B cell (primary cell): ENCODE data around the gene MRPL24.

Source experiments
- CTCF ChIP-seq: fragments of 200-600 bp; IDR thresholded peaks from one replicate; pipeline ENCODE4 v1.8.0; 2022; ENCODE audit warnings: antibody characterized with exemption, mild to moderate bottlenecking
- EZH2 ChIP-seq: IDR thresholded peaks from 2 replicates; pipeline ENCODE4 v1.6.1; 2012; ENCODE audit warnings: borderline replicate concordance, low read depth, mild to moderate bottlenecking, moderate library complexity, low read length; ENCODE audit not compliant: insufficient read depth, poor library complexity, severe bottlenecking

DNA sequence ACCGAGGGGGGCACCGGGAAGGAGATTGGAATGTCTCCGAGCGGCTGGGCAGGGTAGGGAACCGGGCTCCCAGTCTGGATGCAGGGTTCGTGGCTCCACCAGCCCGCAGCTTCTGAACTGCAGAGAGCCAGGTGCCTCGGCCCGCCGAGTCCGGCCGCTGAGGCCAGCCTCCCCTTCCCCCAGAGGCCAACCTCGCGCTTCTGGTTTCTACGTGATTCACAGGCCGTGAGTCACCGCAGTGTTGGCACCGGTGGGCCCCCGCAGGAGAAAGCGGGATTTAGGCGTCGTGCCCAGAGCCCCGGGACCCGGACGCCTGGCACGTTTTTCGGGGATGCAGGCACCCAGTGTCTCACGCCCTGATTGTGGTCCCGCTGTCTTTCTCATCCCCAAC lies 36.0 kb downstream of the MRPL24 start:
- no peak for TF ChIP-seq CTCF
- TF ChIP-seq EZH2, result no peak
